Ovary (tissue), 9 donors: ENCODE data around the gene SLC39A11. TPM values are rescaled to one million over a fixed set of nuclear protein-coding genes. Genes with fewer than 3 reads are reported as not detected.
"Not testable (repeated sequence)": the region's sequence is repeated elsewhere in the genome, so short reads cannot be mapped to it uniquely, and the experiment has no call there.

ENCODE experiments used
- DNase-seq, 5 donors: peaks; one replicate each; pipeline ENCODE4 v3.0.0-alpha.2; 2019 to 2020
- H3K27ac ChIP-seq, 2 donors: fragments of 200-600 bp; one replicate each; pipeline versions ENCODE4 v1.5.1 to v1.8.0; 2019 to 2022
- H3K27me3 ChIP-seq: fragments of 200-600 bp; one replicate; pipeline ENCODE4 v1.8.0; 2022
- H3K36me3 ChIP-seq: fragments of 200-600 bp; sonication (generic); one replicate; pipeline ENCODE4 v1.5.1; 2019
- H3K4me1 ChIP-seq: one replicate; pipeline ENCODE4 v1.8.1; 2013; ENCODE audit warnings: mild to moderate bottlenecking, moderate library complexity; ENCODE audit not compliant: insufficient read depth
- H3K4me3 ChIP-seq: fragments of 200-600 bp; sonication (generic); one replicate; pipeline ENCODE4 v1.5.1; 2017
- H3K9me3 ChIP-seq, 2 donors: fragments of 200-600 bp in 1 of 2; sonication (generic) in 1 of 2; one replicate each; pipeline versions ENCODE4 v1.5.1 to v1.8.1; 2013 to 2019; ENCODE audit warnings: mild to moderate bottlenecking in 1 of 2, moderate library complexity in 1 of 2
- EP300 ChIP-seq: sonication (generic); formaldehyde crosslinking; IDR thresholded peaks from one replicate; pipeline ENCODE4 v1.6.1; 2017; ENCODE audit warnings: antibody characterized with exemption
- POLR2A ChIP-seq: fragments of 450-650 bp; IDR thresholded peaks from one replicate; pipeline ENCODE4 v1.6.1; 2017; ENCODE audit warnings: antibody characterized with exemption, mild to moderate bottlenecking, moderate library complexity
- WGBS, 3 donors: extraction: QIAGEN DNeasy Blood & Tissue Kit in 1 of 3; methylation state at CpG; one replicate each; pipeline versions ENCODE4 v1.1.5 to v1.1.7; 2013 to 2017; 5-methylcytosine and 5-hydroxymethylcytosine counted together
- intact Hi-C, 4 donors: fragments of 100-400 bp; cut with DNase I; formaldehyde crosslinking; loops; one replicate each; pipeline versions ENCODE4 v1.11.0 to v1.15.1; 2022 to 2023
- polyA plus RNA-seq, 2 donors: library from polyadenylated mRNA; stranded (reverse); fragments of 200-250 nt in 1 of 2; fragments of 350-450 nt in 1 of 2; fragmentation: Illumina TruSeq in 1 of 2; extraction: RNeasy Lipid Tissue Mini Kit (QIAGEN cat#74804) in 1 of 2; gene quantifications; one replicate each; pipeline ENCODE4 v1.2.3, GENCODE V29; 2013 to 2014
- total RNA-seq, 7 donors: library from RNA; depleted of rRNA in 2 of 7; stranded (reverse); fragments of >200 nt in 2 of 7; fragmentation: NEBNext Ultra II Directional in 3 of 7; extraction: Animal tissue kit (Norgen Biotek cat#: 25700) in 3 of 7; gene quantifications; one replicate each; pipeline versions ENCODE4 v1.1.0 to v1.2.4, GENCODE V29; 2016 to 2023
- TF ChIP-seq, protein P1 (sequence below), 3 donors: fragments of 450-650 bp in 2 of 3; fragments of 200-600 bp in 1 of 3; IDR thresholded peaks; one replicate each; pipeline versions ENCODE4 v1.5.1 to v1.8.0; 2016 to 2022; ENCODE audit warnings: antibody characterized with exemption in 3 of 3, mild to moderate bottlenecking in 1 of 3
- donor health status: DM: no; HTN: no; CAD: no; lungs with moderate emphysema.
- donor health status: DM: no; HTN: no; CAD: no.
- donor health status: Bipolar disorder and iron deficiency.
- donor health status: DM: yes; HTN: yes; CAD: no.
- donor health status: DM: no; HTN: no; CAD: no.
- donor health status: DM: yes; HTN: yes; CAD: no.

Gene SLC39A11
- total and polyA plus RNA-seq, 9 donors, result 4.0 to 21.2 (median 10.1) TPM

DNA sequence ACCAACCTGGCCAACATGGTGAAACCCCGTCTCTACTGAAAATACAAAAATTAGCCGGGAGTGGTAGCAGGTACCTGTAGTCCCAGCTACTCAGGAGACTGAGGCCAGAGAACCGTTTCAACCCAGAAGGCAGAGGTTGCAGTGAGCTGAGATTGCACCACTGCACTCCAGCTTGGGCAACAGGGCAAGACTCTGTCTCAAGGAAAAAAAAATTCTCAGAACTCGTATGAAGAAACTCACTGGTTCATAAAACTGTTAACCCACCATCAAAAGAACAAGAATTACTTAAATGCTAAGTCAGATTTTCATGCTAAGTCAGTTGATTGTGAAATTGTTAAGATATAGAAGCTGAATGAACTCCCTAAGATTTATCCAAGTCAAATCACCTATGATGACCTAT, 31.3 kb downstream of the SLC39A11 start:
- 91 to 92% (median 91%) methylated on average over 4 of the region's 4 CpGs for WGBS, 3 donors

DNA sequence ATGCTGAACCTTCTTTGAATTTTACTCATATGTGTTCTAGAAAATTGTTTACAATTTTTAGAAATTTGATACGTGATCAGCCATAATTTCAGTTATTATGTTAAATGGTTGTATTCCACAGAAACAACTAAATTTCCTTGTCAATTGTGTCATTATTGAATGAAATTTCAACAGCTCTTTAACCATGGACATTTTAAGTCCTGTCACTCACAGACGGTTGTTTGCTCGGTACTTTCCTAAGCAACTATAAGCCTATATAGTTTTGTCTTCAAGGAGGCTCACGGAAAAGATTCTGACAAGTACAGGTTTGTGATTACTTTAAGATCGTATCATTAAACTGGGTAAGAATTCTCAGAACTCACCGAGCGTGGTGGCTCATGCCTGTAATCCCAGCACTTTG, 31.8 kb downstream of the SLC39A11 start:
- Histone ChIP-seq H3K36me3 (no peaks in the 10 kb centered on the region), H3K9me3 (no peaks in the 10 kb centered on the region), H3K4me3 (no peak overlapping the region), H3K27me3 (no peaks in the 10 kb centered on the region), H3K4me1 (peaks cover 2% of the 10 kb centered on the region), H3K27ac (no peak overlapping the region)
- TF ChIP-seq EP300 (no peak), POLR2A (no peak)
- TF ChIP-seq, protein P1, sequence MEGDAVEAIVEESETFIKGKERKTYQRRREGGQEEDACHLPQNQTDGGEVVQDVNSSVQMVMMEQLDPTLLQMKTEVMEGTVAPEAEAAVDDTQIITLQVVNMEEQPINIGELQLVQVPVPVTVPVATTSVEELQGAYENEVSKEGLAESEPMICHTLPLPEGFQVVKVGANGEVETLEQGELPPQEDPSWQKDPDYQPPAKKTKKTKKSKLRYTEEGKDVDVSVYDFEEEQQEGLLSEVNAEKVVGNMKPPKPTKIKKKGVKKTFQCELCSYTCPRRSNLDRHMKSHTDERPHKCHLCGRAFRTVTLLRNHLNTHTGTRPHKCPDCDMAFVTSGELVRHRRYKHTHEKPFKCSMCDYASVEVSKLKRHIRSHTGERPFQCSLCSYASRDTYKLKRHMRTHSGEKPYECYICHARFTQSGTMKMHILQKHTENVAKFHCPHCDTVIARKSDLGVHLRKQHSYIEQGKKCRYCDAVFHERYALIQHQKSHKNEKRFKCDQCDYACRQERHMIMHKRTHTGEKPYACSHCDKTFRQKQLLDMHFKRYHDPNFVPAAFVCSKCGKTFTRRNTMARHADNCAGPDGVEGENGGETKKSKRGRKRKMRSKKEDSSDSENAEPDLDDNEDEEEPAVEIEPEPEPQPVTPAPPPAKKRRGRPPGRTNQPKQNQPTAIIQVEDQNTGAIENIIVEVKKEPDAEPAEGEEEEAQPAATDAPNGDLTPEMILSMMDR (IDR thresholded peaks at IDR 0.05), result no peak
- no peak for DNase-seq
- intact Hi-C loops, result no loop called here
- 93 to 95% (median 94%) methylated on average over 7 of the region's 7 CpGs for WGBS, 3 donors

More for the DNA sequence above, 31.3 kb downstream of the SLC39A11 start:
- no peaks in the 10 kb centered on the region for H3K9me3 ChIP-seq
- H3K4me3 ChIP-seq, result no peak overlapping the region
- DNase-seq, result no peak
- no peaks in the 10 kb centered on the region for H3K36me3 ChIP-seq
- no peaks in the 10 kb centered on the region for H3K27me3 ChIP-seq
- intact Hi-C loops, result no loop called here
- no peak overlapping the region for H3K27ac ChIP-seq
- H3K4me1 ChIP-seq, result peaks cover 2% of the 10 kb centered on the region
- TF ChIP-seq EP300 (no peak), POLR2A (no peak)
- TF ChIP-seq, protein P1 (IDR thresholded peaks at IDR 0.05), result no peak

DNA sequence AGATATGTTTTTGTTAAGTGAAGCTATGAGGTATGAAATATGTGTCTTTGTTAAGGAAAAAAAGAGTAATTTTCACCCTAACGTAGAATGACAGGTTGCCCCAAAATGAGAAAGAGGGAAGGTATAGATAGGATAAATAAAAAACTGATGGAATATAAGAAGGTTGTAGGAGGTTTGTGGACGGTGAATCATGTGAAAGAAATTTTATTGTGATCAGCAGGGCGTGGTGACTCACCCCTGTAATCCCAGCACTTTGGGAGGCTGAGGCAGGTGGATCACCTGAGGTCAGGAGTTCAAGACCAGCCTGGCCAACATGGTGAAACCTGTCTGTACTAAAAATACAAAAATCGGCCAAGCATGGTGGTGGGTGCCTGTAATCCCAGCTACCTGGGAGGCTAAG, 32.8 kb downstream of the SLC39A11 start:
- 80 to 95% (median 95%) methylated on average over 4 of the region's 4 CpGs for WGBS, 3 donors
- H3K36me3 ChIP-seq, H3K27me3 ChIP-seq, H3K27ac ChIP-seq, intact Hi-C loops, H3K4me1 ChIP-seq, DNase-seq, H3K9me3 ChIP-seq, H3K4me3 ChIP-seq: not testable (repeated sequence)

DNA sequence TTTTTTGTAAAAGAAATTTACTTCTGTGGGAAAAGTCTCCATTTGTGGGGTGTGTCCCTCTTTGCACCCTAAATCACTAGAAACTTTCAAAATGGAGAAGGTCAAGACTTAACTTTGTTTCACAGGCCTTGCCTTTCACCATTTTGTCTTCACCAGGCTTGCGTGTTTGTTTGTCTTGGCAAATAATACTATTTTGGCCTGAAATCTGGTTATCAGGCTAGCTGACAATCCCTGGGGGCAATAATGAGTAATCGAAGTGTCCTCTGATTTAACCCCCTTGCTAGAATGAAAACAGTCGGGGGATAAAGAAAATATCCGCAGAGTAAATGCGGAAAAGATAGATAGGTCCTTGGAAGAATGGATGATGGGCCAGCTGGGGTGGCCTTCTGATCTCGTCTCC, 34.5 kb downstream of the SLC39A11 start:
- intact Hi-C loops, result no loop called here
- Histone ChIP-seq H3K36me3 (no peaks in the 10 kb centered on the region), H3K27ac (no peak overlapping the region), H3K4me3 (no peak overlapping the region), H3K27me3 (no peaks in the 10 kb centered on the region), H3K9me3 (no peaks in the 10 kb centered on the region), H3K4me1 (peaks cover 2% of the 10 kb centered on the region)
- 19 to 52% (median 34%) methylated on average over 6 of the region's 6 CpGs for WGBS, 3 donors
- DNase-seq, result no peak
- TF ChIP-seq, protein P1 (IDR thresholded peaks at IDR 0.05), result no peak
- no peak for TF ChIP-seq POLR2A
- TF ChIP-seq EP300, result no peak

DNA sequence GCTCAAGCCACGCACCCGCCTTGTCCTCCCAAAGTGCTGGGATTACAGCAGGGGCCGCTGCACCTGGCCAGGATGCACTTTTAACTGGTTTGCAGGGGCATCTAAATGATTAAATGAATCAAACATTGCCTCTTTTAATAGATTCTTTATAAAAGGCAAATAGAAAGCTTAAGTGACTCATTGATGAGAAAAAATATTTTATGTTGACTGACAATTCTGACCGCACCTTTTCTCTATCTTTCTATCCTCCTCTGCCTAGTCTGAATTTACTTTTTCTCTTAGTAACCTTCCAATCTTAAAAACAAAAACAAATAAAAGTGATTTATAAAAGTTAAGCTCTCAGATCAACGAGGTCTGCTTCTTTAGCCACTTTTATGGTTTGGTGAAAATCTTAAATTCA, 35.3 kb downstream of the SLC39A11 start:
- Histone ChIP-seq H3K36me3 (no peaks in the 10 kb centered on the region), H3K4me1 (peaks cover 2% of the 10 kb centered on the region), H3K27ac (no peak overlapping the region), H3K9me3 (no peaks in the 10 kb centered on the region), H3K27me3 (no peaks in the 10 kb centered on the region), H3K4me3 (no peak overlapping the region)
- TF ChIP-seq EP300 (no peak), POLR2A (no peak)
- TF ChIP-seq, protein P1 (IDR thresholded peaks at IDR 0.05), result no peak
- no peak for DNase-seq
- intact Hi-C loops, result no loop called here
- WGBS, 3 donors, result 88 to 94% (median 92%) methylated on average over 5 of the region's 5 CpGs
